Measurements from ENCODE around the gene STXBP1.

STXBP1 gene

GRCh38 chr9:127692071-127692470, 80.0 kb downstream of the STXBP1 start:
- Histone ChIP-seq H3K36me3 (peaks cover 41% of the 10 kb centered on the region), H3K27me3 (ENCODE audit: insufficient read depth, low read depth, severe bottlenecking) (no peaks in the 10 kb centered on the region), H3K4me3 (ENCODE audit: low read depth, low read length) (no peak overlapping the region), H3K9me3 (ENCODE audit: severe bottlenecking) (no peaks in the 10 kb centered on the region), H3K27ac (no peak overlapping the region)
- DNase-seq, result no peak
- TF ChIP-seq CTCF (IDR thresholded peaks at IDR 0.05; ENCODE audit: low read depth, low read length), result no peak

GRCh38 chr9:127693143-127693542, 81.1 kb downstream of the STXBP1 start:
- Histone ChIP-seq H3K9me3 (ENCODE audit: severe bottlenecking) (no peaks in the 10 kb centered on the region), H3K27ac (no peak overlapping the region), H3K4me3 (ENCODE audit: low read depth, low read length) (no peak overlapping the region), H3K27me3 (ENCODE audit: insufficient read depth, low read depth, severe bottlenecking) (no peaks in the 10 kb centered on the region), H3K36me3 (peaks cover 30% of the 10 kb centered on the region)
- no peak for DNase-seq
- TF ChIP-seq CTCF (IDR thresholded peaks at IDR 0.05; ENCODE audit: low read depth, low read length), result no peak

GRCh38 chr9:127693697-127694096, 81.6 kb downstream of the STXBP1 start:
- Histone ChIP-seq H3K27ac (no peak overlapping the region), H3K9me3 (ENCODE audit: severe bottlenecking) (no peaks in the 10 kb centered on the region), H3K27me3 (ENCODE audit: insufficient read depth, low read depth, severe bottlenecking) (no peaks in the 10 kb centered on the region), H3K4me3 (ENCODE audit: low read depth, low read length) (no peak overlapping the region), H3K36me3 (peaks cover 25% of the 10 kb centered on the region)
- DNase-seq, result no peak
- TF ChIP-seq CTCF (IDR thresholded peaks at IDR 0.05; ENCODE audit: low read depth, low read length), result no peak

- TF ChIP-seq CTCF (IDR thresholded peaks at IDR 0.05; ENCODE audit: low read depth, low read length), result no peak
- Histone ChIP-seq H3K9me3 (ENCODE audit: severe bottlenecking) (no peaks in the 10 kb centered on the region), H3K27me3 (ENCODE audit: insufficient read depth, low read depth, severe bottlenecking) (no peaks in the 10 kb centered on the region), H3K27ac (no peak overlapping the region), H3K4me3 (ENCODE audit: low read depth, low read length) (no peak overlapping the region), H3K36me3 (peaks cover 11% of the 10 kb centered on the region)
- DNase-seq, result no peak
Observed at GRCh38 chr9:127694890-127695720, 83.0 kb downstream of the STXBP1 start.

- no peaks in the 10 kb centered on the region for H3K27me3 ChIP-seq (ENCODE audit: insufficient read depth, low read depth, severe bottlenecking)
- DNase-seq, result no peak
- TF ChIP-seq CTCF (IDR thresholded peaks at IDR 0.05; ENCODE audit: low read depth, low read length), result no peak
Observed at GRCh38 chr9:127697575-127697974, 85.5 kb downstream of the STXBP1 start.

GRCh38 chr9:127698386-127698785, 86.3 kb downstream of the STXBP1 start:
- Histone ChIP-seq H3K9me3 (ENCODE audit: severe bottlenecking) (no peaks in the 10 kb centered on the region), H3K27ac (no peak overlapping the region), H3K27me3 (ENCODE audit: insufficient read depth, low read depth, severe bottlenecking) (no peaks in the 10 kb centered on the region), H3K4me3 (ENCODE audit: low read depth, low read length) (no peak overlapping the region), H3K36me3 (no peaks in the 10 kb centered on the region)
- no peak for DNase-seq
- no peak for TF ChIP-seq CTCF (IDR thresholded peaks at IDR 0.05; ENCODE audit: low read depth, low read length)

More at GRCh38 chr9:127697575-127697974, 85.5 kb downstream of the STXBP1 start:
- Histone ChIP-seq H3K4me3 (ENCODE audit: low read depth, low read length) (no peak overlapping the region), H3K27ac (no peak overlapping the region), H3K36me3 (no peaks in the 10 kb centered on the region), H3K9me3 (ENCODE audit: severe bottlenecking) (no peaks in the 10 kb centered on the region)

All from WERI-Rb-1 (cell line).